KBM-7 (cell line): ENCODE data around the gene EBF3.

Source experiments
- DNase-seq: peaks from one replicate; pipeline ENCODE4 v3.0.0-alpha.2; 2015
- in situ Hi-C: fragments of 300-500 bp; cut with MboI; formaldehyde crosslinking; loops from 2 replicates; pipeline ENCODE4 v1.14.3; 2020; ENCODE audit warnings: low sequenced_read_pairs, low pct_unique_long_range_greater_than_20kb, mixed read lengths

Gene EBF3

GRCh38 chr10:129849853-129850252 lies 114.2 kb downstream of the EBF3 start:
- in situ Hi-C loops = no loop called here
- DNase-seq = no peak

DNA sequence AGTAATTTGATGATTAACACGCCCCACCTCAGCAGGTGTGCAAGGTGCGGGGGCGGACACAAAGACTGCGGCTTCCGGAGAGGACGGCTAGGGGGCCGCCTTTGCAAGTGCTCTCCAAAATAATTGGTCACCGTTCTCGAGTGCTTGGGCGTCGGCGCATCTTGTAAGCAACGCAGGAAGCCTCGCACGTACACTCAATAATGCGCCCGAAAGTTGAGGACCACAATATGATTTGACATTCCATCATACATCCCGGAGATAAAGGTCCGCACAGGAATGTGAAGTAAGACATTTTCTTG lies 114.7 kb downstream of the EBF3 start:
- no peak for DNase-seq
- in situ Hi-C loops = no loop called here

GRCh38 chr10:129848696-129849451 lies 115.2 kb downstream of the EBF3 start:
- DNase-seq = no peak
- in situ Hi-C loops = no loop called here

DNA sequence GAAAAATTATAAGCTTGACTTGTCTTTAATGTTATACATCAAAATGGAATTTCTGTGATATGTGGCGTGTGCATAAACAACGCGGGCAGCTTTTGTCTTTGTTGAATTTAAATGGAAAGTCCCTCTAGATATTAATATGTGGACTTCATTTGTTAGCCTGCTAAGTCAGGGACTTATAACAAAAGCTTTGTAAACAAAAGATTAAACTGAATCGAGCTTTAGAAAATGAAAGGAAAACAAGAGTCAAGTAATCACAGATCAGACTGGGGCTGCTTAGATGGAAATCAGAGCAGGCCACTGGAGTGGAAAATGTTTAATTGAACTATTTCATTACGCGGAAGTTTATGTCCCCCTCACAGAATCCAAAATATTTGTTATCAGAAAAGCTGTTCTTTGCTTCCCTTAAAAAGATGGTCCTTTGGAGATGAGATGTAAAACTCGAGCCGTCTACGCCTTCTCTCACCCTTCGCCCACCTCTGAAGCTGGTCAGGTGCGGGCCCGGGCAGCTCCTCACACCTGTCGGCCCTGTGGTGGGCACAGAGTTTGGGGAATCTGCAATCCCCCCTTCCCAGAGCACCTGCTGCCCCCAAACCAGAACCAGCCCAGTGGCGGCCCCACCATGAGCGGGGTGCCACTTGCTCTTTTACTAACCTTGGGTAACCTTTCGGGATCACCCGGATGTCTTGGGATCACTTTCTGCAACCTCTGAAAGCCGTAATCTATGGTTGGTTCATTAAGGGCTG lies 116.2 kb downstream of the EBF3 start:
- in situ Hi-C loops = no loop called here
- no peak for DNase-seq

GRCh38 chr10:129846991-129847391 lies 117.1 kb downstream of the EBF3 start:
- no peak for DNase-seq
- in situ Hi-C loops = no loop called here

- in situ Hi-C loops = no loop called here
- no peak for DNase-seq
These were observed 118.8 kb downstream of the EBF3 start for GRCh38 chr10:129845111-129845753.

DNA sequence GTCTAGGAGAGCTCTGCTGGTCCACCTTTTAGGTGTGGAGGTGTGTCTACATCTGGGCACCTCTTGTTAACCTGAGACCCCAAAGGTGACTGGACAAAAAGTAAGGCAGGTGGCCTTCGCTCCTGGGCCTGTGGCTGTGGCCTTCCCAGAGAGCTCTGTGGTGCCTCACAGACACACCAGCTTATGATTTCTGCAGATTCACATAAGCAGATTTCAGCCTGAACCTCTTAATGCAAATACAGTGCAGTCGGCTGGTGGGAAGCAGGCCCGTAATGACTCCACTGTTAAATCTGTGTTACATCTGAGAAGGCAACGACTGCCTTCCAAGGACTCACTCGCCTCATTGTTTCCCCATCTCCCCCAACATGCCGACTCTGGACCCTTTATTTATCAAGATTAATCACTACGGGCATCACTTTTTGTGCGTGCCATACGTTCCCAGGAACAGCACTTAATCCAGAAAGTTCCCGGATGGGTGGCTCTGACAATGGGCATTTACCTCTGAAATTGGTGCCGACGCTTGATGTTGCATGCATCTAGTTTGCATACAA lies 119.8 kb downstream of the EBF3 start:
- no peak for DNase-seq
- in situ Hi-C loops = no loop called here

DNA sequence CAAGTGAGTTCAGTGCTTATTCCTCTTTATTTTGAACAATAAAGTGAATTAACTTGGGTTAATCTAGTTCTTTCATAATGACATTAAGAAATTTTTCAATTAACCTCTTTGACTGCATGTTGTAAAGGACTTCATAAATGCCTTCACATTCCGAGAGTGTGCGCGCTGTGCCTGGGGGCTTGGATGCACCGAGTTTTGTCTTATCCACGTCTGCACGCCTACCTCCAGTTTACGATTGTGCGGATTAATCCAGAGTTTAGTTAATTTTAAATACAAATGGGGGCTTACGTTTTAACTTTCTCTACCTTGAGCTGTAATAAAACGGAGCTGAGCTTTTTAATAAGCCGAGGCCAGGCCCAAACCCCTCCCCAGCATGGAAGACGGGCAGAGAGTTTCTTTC lies 120.4 kb downstream of the EBF3 start:
- no peak for DNase-seq
- in situ Hi-C loops = no loop called here

GRCh38 chr10:129843131-129843541 lies 120.9 kb downstream of the EBF3 start:
- in situ Hi-C loops = no loop called here
- DNase-seq = no peak

GRCh38 chr10:129842031-129842430 lies 122.0 kb downstream of the EBF3 start:
- no peak for DNase-seq
- in situ Hi-C loops = no loop called here

- no peak for DNase-seq
- in situ Hi-C loops = no loop called here
These were observed 122.5 kb downstream of the EBF3 start for GRCh38 chr10:129841590-129841989.

DNA sequence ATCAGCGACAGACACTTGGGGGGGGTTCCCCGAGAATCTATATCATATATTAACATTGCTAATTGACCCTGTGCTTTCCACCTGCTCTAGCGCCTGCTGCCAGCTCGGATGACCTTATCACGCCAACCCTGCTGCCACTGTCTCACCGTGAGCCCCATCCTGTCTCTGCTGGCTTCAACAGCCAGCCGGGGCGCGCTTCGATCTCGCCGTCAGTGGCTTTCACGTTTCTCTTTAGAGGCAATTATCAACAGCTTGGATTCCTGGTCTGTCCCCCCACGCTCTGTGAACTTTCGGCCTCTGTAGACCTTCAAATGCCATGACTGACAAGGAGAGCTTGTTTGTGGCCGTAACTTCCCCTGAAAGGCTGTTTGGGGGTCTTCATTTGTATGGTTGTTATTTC lies 123.0 kb downstream of the EBF3 start:
- no peak for DNase-seq
- in situ Hi-C loops = no loop called here

DNA sequence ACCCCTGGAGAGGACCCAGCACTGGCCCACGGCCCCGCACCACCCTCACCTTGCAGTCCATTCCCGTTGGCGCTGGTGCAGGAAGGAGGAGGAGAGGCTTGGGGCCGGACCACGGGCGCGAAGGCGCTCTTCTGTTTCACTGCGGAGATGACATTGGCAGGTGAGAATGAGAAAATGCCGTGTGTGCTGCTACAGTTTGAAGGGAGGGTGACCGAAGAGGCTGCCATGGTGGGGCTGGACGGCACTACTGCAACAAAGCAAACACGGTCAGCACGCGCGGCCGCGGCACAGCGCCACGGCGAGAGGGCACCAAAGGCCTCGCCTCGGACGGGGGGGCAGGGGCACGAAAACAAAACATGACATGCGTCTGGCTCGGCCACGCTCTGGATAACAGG lies 123.9 kb downstream of the EBF3 start:
- in situ Hi-C loops = no loop called here
- no peak for DNase-seq

- no peak for DNase-seq
- in situ Hi-C loops = no loop called here
These were observed 124.5 kb downstream of the EBF3 start for GRCh38 chr10:129839285-129840195.

DNA sequence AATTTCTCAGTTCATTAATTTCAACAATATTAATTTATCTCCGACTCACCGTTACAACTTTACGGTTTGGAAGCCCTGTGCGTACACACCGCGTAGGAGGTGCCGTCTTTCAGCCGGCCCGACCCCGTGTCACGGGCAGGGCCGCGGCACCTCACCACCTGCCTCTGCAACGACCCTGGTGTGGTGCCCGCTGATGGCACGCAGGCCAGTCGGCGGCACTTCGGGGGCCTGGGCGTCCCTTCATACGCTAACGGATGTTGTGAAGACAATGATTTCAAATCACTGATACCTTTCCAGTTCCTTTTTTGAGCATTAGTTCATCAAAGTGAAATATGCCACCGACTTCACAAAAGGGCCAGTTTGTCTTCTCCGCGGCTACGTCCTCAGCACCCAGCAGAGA lies 125.3 kb downstream of the EBF3 start:
- in situ Hi-C loops = no loop called here
- no peak for DNase-seq

- no peak for DNase-seq
- in situ Hi-C loops = no loop called here
These were observed 126.0 kb downstream of the EBF3 start for GRCh38 chr10:129837909-129838582.

DNA sequence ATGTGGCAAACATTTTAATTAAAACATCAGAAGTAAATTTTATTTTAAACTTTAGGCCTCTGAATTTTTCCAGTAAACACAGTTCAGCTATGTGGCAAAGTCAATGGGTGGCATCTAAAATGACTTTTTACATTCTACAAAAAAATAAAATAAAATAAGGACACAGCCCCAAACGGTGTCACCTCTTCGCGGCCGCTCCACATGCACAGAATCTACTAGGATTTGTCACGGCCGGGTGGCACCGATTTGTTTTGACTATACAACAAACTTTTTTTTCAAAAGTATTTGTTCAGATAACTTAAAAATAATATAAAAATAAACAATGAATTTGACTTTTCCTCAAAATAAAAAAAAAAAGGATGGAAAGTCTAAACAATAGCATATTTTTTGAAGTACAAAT lies 127.8 kb downstream of the EBF3 start:
- no peak for DNase-seq
- in situ Hi-C loops = no loop called here

- DNase-seq = no peak
- in situ Hi-C loops = no loop called here
These were observed 129.9 kb downstream of the EBF3 start for GRCh38 chr10:129833994-129834739.
